ENCODE measurements around the gene SLC25A23.

The SLC25A23 gene

DNA sequence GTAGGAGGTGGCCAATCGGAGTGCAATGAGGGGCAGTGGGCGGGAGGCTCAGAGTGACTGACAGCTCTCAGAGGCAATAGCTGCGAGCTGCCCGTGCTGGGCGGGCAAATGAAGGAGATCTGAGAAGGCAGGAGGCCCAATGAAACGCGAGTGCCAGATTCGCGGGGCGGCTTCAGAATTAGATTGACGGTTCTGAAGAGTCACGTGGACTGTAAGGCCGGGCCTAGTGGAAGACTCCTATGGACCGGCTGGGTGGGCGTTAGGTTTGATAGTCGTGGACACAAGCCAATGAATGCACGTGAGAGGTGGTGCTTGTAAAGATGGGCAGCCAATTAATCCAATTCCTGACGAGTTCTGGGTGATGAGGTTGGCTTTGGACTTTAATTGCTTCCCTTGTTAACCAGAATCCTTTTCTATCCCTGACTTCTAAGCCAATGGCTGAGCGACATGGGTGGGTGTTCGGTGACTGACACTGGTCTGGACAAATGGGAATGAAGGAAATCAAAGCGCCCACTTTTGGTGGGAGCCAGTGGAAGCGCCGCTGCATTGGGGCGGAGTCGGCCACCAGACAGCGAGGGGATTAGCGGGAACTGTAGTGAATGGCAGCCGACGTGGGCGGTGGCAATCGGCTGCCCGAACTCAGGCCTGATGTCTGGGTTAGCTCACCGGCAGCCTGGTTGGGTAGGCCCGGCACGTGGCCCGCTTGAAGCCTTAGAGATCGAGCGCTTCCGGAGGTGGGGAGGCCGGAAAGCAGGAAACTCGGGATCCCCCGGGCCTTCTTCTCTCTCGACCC is 34.5 kb downstream of the SLC25A23 start:
- Mint-ChIP-seq H3K4me1 (peaks cover 55% of the 10 kb centered on the region), H3K4me3 (peak overlapping the region; percentile 81), H3K27me3 (no peaks in the 10 kb centered on the region), H3K9me3 (peaks cover 0 to 7% of the 10 kb centered on the region in 2 donors), H3K27ac (peak overlapping the region; percentile 95 to 96)
- DNase-seq (peak; percentile 99 to 100), ATAC-seq (peak; percentile 93)

DNA sequence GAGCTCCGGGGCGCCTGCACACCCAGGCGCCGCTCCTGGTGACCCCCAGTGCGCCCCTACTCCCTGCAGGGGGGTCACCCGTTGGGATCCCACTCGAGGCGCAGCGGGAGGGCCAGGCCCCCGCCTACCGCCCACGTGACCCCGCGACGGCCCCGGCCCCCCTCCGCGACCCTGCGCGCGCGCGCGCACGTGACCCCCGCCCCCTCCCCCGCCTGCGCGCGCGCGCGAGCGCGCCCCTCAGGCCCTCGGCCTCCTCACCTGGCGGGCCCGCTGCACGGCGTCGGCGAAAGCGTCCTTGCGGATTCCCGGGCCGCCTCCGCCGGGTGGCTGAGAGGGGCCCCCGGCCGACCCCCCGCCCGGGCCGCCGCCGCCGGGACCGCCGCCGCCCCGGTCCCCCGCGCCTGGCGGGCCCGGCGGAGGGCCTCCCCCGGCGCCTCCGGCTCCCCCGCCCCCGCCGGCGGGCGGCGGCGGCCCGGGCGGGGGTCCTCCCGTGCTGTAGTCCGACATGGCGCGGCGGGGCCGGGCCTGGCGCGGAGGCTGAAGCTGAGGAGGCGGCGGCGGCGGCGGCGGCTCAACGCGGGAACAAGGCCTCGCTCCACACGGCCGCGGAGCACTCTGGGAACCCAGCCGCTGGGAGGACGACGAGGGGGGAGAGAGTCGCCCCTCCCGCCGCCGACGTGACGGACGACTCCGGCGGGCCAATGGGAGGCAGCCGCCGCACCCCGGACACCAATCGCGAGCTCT is 35.2 kb downstream of the SLC25A23 start, which contains the start of gene KHSRP:
TSS of gene KHSRP (minus strand) at position 617 of the 744 bp plus-strand sequence. CDS start at position 507, 110 bp downstream.
- Mint-ChIP-seq H3K27me3 (no peaks in the 10 kb centered on the region), H3K9me3 (peaks cover 0 to 7% of the 10 kb centered on the region in 2 donors), H3K4me3 (peak within 1 kb of the TSS; percentile 92 to 94), H3K27ac (peak within 1 kb of the TSS; percentile 95 to 96), H3K4me1 (peaks cover 47% of the 10 kb centered on the region)
- no peak for ATAC-seq
- DNase-seq = peak in 1 of 2 donors; percentile 29

DNA sequence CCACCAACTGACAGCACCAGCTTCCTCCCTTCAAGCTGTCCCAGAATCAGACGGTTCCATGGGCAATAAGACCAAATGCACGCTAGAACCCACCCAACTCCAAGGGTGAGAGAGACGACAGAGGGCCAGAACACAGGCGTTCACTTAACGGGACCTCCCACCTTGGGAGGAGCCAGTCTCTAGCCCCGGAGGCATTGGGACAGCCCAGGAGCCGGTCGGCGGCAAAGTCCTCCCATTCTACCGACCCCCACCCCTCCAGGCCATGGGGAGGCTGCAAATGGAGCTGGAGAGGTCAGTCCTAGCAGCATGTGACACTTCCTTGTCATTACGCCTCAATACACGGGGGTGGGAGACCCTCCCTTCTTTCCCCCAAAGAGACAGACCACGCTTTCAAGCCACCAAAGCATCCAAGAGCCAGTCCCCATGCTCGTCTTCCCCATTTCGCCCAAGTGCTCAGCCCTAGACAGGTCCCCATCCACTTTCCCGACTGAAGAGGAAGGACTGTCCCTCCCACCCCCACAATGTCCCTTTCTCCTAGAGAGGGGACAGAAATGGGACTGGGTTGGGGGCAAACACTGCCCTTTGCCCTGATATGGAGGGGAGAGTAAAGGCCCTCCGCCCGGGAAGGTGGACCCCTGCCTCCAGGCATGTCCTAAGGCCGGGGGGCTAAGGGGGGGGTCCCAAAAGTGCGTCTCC is 35.9 kb downstream of the SLC25A23 start:
- Mint-ChIP-seq H3K4me3 (peak overlapping the region; percentile 92 to 94), H3K9me3 (peaks cover 0 to 7% of the 10 kb centered on the region in 2 donors), H3K27me3 (no peaks in the 10 kb centered on the region), H3K27ac (peak overlapping the region; percentile 72 to 94), H3K4me1 (peaks cover 50% of the 10 kb centered on the region)
- ATAC-seq = no peak
- DNase-seq = peak in 1 of 2 donors; percentile 34

DNA sequence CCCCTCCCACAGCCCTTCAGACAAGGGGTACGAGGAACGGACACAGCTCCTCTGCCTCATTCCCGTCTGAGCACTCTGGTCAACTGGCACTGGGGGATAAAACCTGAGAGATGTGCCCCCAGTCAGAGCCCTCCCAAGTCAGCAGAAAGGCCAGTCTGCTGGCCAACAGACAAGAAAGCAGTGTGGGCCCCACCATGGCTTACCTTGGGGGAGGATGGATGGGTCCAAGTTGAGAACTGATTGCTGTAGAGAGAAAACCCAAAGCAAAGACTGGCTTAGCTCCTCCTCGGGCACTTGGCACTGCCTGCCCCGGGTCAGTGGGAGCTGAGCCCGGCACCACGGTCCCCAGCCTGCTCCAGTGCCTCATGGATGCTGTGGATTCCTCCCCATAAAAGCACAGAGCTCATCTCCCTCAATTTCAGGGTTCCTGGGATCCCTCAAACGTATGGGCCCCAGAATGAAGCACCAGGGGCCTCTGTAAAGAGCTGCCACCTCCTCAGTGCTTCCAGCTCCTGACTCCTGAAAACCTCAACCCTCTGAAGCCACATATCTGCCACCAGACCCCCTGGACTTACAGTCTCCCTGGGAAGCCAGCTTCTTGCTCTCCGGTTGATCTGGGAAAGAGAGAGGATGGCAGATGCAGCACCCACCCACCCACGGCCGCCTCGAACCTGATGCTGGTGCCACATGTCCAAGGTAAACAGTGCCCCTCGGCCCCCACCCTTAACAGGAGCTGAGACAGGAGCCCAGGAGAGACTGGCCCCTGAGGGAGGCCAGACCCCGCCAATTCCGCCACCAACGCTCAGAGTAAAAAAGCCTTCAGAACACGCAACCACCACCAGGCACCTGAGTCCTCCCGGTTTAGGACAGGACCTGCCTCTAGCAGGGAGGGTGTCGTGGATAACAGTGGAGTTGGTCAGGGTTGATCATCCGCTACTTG is 38.2 kb downstream of the SLC25A23 start:
- ATAC-seq (no peak), DNase-seq (no peak)
- H3K4me3 Mint-ChIP-seq = no peak overlapping the region
- H3K9me3 Mint-ChIP-seq = peaks cover 0 to 7% of the 10 kb centered on the region in 2 donors
- peak overlapping the region in 1 of 2 donors; percentile 85 for H3K27ac Mint-ChIP-seq
- no peaks in the 10 kb centered on the region for H3K27me3 Mint-ChIP-seq
- peaks cover 50% of the 10 kb centered on the region for H3K4me1 Mint-ChIP-seq

DNA sequence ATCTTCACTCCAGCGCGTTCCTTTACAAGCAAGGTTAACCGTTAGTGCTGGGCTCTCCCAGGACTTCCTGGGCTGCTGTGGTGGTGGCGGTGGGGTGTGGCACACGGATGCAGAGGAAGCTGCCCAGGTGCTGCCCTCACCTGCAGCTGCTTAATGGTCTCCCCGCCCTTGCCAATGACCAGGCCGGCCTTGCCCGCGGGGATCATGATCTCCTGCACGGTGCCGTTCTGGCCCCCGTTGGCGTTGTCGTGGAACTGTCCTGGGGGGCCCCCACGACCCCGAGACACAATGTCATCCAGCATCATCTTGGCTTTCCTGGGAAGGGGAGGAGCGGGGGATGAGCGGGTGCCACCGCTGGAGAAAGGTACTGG is 41.0 kb downstream of the SLC25A23 start:
- Mint-ChIP-seq H3K27ac (peak overlapping the region in 1 of 2 donors; percentile 48), H3K27me3 (no peaks in the 10 kb centered on the region), H3K9me3 (no peaks in the 10 kb centered on the region), H3K4me1 (peaks cover 35% of the 10 kb centered on the region), H3K4me3 (no peak overlapping the region)
- no peak for ATAC-seq
- DNase-seq = no peak

DNA sequence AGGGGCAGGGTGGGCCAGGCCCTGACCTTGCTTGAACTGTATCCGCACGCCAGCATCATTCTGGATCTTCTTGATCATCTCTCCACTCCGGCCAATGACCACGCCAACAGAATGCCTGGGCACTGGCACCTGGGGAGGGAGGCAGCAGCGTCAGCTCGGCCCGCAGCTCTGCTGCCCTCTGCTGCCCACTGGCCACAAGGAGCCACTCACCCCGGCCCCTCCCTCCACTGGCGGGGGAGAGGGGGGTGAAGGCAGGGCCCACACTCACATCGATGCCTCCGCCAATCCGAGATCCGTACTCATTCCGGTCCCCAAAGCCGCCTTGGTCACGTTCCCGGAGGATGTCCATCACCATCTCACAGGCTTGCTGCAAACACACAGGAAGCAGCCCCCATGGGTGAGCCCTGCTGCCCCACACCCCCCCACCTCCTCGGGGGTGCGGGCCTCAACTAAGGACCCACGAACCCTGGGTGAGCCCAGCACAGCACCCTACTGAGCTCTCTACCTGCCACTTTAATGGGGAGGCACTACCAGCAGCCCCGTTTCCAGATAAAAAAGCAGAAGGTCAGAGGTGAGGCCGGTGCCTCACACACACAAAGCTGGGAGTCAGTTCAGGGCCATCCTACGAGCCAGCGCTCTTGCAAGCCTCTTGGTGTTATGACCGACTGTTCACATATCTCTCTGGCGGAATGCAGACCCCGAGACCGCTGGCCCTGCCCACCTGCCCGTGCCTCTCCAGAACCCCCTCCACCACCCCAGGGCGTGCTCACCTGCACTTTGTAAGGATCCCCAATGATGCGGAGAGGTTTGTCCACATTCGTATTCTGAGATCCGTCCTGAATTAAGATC is 41.7 kb downstream of the SLC25A23 start:
- DNase-seq (no peak), ATAC-seq (no peak)
- Mint-ChIP-seq H3K27ac (peak overlapping the region; percentile 31 to 48), H3K9me3 (no peaks in the 10 kb centered on the region), H3K27me3 (no peaks in the 10 kb centered on the region), H3K4me3 (no peak overlapping the region), H3K4me1 (peaks cover 29% of the 10 kb centered on the region)

DNA sequence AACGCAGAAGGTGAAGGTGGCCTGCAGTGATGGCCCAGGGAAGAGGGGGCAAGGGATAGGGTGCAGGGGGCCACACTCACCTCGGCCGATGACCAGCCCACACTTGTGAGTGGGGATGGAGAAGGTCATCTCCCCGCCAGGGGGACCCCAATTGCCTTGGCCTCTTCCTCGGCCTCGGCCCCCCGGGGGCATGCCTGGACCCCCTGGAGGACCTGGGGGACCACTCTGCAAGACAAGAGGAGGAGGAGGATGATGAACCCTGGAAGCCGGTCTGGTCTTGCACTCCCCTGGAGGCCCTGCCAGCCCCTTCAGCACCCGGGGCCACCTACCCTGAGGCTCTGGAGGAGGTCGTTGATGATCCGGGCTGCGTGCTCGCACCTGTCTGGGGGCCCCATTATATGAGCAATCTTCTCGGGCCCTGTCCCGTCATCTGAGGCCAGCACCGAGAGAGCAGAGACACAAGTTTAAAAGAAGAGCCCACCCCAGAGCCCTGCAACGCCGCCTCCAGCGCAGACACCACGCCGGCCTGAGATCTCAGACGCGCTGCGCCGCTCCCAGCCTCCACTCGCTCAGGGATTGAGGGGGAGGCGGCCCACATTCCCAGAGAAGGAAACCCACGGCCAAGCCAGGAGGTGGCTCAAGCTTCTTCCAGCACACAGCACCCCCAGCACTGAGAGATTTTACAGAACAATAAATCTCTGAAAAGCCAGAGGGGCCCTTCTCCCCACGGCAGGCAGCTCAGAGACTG is 42.8 kb downstream of the SLC25A23 start:
- no peak for ATAC-seq
- Mint-ChIP-seq H3K27ac (peak overlapping the region in 1 of 2 donors; percentile 82), H3K9me3 (no peaks in the 10 kb centered on the region), H3K4me3 (no peak overlapping the region), H3K4me1 (peaks cover 18% of the 10 kb centered on the region), H3K27me3 (no peaks in the 10 kb centered on the region)
- DNase-seq = no peak

DNA sequence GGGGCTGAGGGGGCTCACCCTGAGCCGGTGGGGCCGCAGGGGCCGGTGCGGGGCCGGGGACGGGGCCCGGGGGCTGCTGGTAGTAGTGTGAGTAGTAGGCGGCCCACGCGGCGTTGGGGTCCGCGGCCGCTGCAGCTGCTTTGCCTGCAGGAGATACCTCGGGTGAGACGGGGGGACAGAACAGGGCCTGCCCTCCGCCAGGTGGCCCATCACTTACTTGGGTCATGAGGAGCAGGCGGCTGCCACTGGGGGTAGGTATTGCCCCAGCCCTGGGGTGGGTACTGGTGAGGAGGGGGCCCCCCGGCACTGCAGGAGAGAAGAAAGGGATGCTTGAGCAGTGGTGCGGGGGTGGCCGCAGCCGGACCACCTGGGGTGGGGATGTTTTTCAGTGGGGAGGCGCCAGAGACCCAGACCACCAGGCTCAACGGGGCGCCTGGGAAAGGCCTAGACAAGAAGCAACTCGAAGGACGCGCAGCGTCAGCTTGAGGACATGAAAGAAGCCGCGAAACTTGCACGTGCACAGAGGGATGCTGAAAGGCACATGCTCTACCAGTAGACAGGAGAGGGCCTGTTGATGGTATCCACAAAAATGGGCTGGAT is 43.9 kb downstream of the SLC25A23 start:
- no peak for DNase-seq
- peak; percentile 26 for ATAC-seq
- peaks cover 7% of the 10 kb centered on the region for H3K4me1 Mint-ChIP-seq
- H3K4me3 Mint-ChIP-seq = no peak overlapping the region
- no peaks in the 10 kb centered on the region for H3K27me3 Mint-ChIP-seq
- no peak overlapping the region for H3K27ac Mint-ChIP-seq
- H3K9me3 Mint-ChIP-seq = no peaks in the 10 kb centered on the region

DNA sequence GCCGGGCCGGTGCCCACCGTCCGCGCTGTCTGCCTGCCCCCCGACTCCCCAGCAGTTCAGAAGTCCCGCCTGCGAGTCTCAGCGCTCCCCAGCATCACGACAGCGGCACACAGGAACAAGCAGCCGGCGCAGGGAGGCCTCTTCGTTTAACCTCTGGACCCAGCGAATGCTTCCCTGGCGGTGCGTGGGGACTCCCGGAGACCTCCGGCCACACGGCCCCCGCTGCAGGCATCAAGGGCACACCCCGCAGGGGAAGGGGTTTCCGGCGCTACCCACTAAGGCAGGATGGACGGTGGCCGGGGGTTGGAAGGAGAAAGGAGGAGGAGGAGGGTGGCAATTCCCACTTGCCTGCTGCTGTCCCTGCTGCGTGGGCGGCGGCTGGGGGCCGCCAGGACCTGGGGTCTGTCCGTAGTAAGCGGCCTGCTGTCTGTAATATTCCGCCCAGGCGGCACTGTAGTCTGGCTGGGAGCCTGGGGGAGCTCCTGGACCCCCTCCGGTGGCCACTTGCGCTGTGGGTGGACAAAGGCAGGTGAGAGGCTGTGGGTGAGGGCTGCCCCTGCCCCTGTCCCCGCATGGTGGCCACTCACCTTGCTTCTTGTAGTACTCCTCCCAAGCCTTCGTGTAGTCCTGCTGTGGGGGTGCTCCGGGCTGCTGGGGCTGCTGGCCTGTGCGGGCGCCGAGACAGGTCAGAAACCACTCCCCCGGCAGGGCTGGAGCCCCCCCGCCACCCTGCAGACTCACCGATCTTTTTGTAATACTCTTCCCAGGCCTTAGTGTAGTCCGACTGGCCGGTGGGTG is 44.6 kb downstream of the SLC25A23 start:
- H3K27me3 Mint-ChIP-seq = no peaks in the 10 kb centered on the region
- DNase-seq = no peak
- no peak overlapping the region for H3K27ac Mint-ChIP-seq
- no peak for ATAC-seq
- no peak overlapping the region for H3K4me3 Mint-ChIP-seq
- peaks cover 6% of the 10 kb centered on the region for H3K4me1 Mint-ChIP-seq
- H3K9me3 Mint-ChIP-seq = no peaks in the 10 kb centered on the region

DNA sequence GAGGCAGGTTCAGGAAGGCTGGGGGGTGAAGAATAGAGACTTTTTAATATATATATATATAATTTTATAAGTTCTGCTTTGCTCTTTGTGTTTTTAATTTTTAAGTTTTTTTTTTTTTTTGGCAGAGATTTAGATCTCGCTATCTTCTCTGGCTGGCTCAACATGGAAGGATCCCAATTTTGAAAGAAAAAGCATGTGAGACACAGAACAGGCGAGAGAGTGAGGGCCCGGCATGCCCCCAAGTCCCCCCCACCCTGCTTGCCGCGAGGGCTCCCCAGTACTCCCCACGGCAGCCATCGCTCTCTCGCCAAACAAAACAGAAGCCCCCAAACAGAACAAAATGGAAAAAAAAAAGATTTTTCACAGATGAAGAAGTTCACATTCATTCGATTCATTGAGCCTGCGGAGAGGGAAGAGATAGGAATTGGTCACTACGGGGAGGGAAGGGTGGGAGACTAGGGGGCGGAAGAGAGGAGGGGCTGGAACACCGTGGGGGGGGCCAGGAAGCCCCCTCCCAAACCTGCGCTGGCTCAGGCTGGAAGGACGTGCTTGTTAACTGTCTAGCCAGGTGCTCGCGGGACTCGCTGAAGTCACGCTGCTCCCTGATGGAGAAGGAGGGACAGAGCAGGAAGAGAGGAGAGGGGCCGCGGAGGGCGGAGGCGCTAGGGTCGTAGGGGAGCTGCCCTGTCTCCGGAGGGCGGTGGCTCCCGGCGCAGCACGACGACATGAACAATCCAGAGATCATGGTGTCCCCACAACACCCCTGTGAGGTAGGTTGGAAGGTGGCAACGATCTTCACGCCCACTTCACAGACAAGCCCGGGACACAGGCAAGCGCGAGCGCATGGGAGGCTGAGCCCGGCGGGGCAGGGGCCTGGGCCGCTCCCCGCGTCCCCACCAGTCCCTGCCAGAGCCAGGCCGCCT is 45.6 kb downstream of the SLC25A23 start:
- Mint-ChIP-seq H3K4me1 (peaks cover 6% of the 10 kb centered on the region), H3K9me3 (no peaks in the 10 kb centered on the region), H3K4me3 (no peak overlapping the region), H3K27me3 (no peaks in the 10 kb centered on the region), H3K27ac (peak overlapping the region; percentile 67 to 69)
- DNase-seq (no peak), ATAC-seq (no peak)

DNA sequence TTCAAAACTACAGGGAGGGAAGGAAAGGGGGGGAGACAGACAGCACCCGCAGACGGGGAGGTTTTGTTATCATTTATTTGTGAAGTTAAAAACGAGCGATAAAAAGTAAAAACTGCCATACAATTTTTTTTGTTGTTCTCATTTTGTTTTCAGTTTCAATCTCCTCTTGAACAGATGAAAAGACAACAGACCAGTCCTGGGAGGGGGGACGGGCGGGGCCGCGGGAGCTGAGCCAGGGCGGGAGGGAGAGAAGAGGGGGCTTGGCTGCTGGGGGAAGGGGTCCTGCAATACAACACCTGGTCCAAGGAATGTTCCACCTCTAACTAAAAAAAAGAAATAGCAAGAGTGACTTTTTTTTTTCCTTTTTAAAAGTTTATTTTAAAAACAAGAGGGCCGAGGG is 46.3 kb downstream of the SLC25A23 start:
- Mint-ChIP-seq H3K4me1 (no peaks in the 10 kb centered on the region), H3K27me3 (no peaks in the 10 kb centered on the region), H3K9me3 (no peaks in the 10 kb centered on the region), H3K4me3 (no peak overlapping the region), H3K27ac (peak overlapping the region in 1 of 2 donors; percentile 69)
- no peak for DNase-seq
- no peak for ATAC-seq
